Fibroblast of lung (primary cell): Measurements from ENCODE around the gene DENND1A.

Experiments used
- EZH2 ChIP-seq: IDR thresholded peaks from 2 replicates; pipeline ENCODE4 v1.5.1; 2012; ENCODE audit warnings: low read length, control low read depth, mild to moderate bottlenecking; ENCODE audit errors: missing control alignments
- TF ChIP-seq, protein P1 (sequence below), 2 donors: IDR thresholded peaks in 1 of 2; conservative IDR thresholded peaks in 1 of 2; 1 replicate in 1 of 2; 2 replicates in 1 of 2; pipeline ENCODE4 v1.5.1; 2011 to 2012; ENCODE audit warnings: low read length in 2 of 2, control low read depth in 1 of 2, inconsistent platforms in 1 of 2, low read depth in 1 of 2, mild to moderate bottlenecking in 1 of 2

DNA sequence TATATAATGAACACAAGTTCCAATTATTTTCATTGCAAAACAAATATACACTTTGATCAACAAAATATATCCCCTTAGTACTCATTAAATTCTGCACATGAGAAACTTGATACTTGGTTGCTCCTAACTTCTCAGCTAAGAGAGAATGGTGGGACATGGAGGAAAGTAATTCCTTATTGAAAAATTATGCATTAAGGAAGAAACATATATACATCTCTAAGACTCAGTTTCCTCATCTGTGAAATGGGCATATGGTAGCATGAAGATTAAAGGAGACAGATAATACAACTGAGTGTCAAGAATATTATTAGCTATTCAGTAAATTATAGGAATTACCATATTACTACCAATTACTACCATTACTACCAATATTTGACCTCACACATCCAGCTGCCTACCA lies 488.2 kb downstream of the DENND1A start:
- TF ChIP-seq, protein P1, sequence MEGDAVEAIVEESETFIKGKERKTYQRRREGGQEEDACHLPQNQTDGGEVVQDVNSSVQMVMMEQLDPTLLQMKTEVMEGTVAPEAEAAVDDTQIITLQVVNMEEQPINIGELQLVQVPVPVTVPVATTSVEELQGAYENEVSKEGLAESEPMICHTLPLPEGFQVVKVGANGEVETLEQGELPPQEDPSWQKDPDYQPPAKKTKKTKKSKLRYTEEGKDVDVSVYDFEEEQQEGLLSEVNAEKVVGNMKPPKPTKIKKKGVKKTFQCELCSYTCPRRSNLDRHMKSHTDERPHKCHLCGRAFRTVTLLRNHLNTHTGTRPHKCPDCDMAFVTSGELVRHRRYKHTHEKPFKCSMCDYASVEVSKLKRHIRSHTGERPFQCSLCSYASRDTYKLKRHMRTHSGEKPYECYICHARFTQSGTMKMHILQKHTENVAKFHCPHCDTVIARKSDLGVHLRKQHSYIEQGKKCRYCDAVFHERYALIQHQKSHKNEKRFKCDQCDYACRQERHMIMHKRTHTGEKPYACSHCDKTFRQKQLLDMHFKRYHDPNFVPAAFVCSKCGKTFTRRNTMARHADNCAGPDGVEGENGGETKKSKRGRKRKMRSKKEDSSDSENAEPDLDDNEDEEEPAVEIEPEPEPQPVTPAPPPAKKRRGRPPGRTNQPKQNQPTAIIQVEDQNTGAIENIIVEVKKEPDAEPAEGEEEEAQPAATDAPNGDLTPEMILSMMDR (conservative IDR thresholded peaks at IDR 0.05 in 1 of 2, IDR thresholded peaks at IDR 0.05 in 1 of 2; ENCODE audit: low read depth in 1 of 2, low read length in 2 of 2): no peak
- TF ChIP-seq EZH2: no peak
